K562 (cell line): ENCODE data around the gene UBN2.

Experiments used
- CHD4 ChIP-seq: fragments of 200-600 bp; sonication (generic); IDR thresholded peaks from 3 replicates; pipeline ENCODE4 v1.6.1; 2012; ENCODE audit warnings: low read depth, mild to moderate bottlenecking, mixed read lengths, low read length, inconsistent platforms; ENCODE audit not compliant: insufficient read depth, insufficient replicate concordance, poor library complexity, severe bottlenecking
- LEF1 ChIP-seq: fragments of 450-650 bp; IDR thresholded peaks from 2 replicates; pipeline ENCODE4 v1.6.1; 2016; ENCODE audit warnings: mild to moderate bottlenecking
- ZBTB40 ChIP-seq, 2 experiments: fragments of 450-650 bp in 1 of 2; sonication (generic) in 1 of 2; formaldehyde crosslinking in 1 of 2; IDR thresholded peaks; 2 replicates each; pipeline versions ENCODE4 v1.7.1 to v1.9.0; 2016 to 2022; ENCODE audit warnings: inconsistent platforms in 1 of 2, mild to moderate bottlenecking in 1 of 2, missing genetic modification reagents in 1 of 2
- ZNF12 ChIP-seq: sonication (generic); formaldehyde crosslinking; IDR thresholded peaks from 2 replicates; pipeline ENCODE4 v1.4.0; 2020; ENCODE audit warnings: mild to moderate bottlenecking, missing genetic modification reagents

GRCh38 chr7:139218173-139218572 lies 12.9 kb upstream of the UBN2 start:
- TF ChIP-seq ZBTB40 (IDR thresholded peaks at IDR 0.05) (no peak), ZBTB40 (CRISPR knock-in tag; IDR thresholded peaks at IDR 0.05) (no peak), CHD4 (no peak), ZNF12 (CRISPR knock-in tag) (no peak), LEF1 (no peak)
